ENCODE data around the gene RBCK1. TPM values are rescaled to one million over a fixed set of nuclear protein-coding genes. Genes with fewer than 3 reads are reported as not detected.

Gene RBCK1
- total RNA-seq, 1 donor from 2014 or later = 100 TPM

DNA sequence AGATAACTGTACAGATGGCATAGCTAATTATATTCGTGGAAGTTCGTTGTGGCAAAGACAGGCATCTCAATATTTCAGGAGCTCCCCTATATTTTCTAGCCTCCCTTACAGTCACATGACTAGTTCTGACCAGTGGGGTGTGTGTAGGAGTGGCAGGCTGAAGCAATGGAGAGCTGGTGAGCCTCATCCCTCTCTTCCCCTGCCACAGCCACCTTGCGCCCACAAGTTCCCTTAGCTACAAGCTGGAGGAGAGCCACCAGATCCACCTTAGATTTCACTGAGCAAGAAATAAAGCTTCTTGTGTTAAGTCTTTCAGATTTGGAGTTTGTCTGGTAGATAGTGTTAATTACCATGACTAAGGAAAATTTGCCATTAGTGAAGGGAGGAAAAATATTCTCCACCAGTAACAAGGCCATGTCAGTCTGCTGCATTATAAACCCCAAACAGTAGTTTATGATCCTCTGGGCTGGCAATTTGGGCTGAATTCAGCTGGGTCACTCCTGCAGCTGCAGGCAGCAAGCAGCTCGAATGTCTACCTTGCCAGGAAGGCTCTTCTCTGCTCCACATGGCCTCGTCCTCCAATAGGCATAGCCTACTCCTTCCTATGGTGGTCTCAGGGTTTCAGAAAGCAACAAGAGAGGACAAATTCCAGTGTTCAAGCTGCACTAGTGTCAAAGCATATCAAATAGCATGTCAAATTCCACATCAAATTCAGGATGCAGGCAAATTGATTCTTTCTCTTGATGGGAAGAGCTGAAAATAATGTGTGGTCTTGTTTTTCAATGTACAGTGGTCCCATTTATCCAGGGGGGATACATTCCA is 7.4 kb upstream of the RBCK1 start:
- H3K4me1 Mint-ChIP-seq = peaks cover 14% of the 10 kb centered on the region
- peaks cover 24% of the 10 kb centered on the region for H3K36me3 Mint-ChIP-seq (ENCODE audit: low read depth)
- H3K4me3 Mint-ChIP-seq = no peak overlapping the region
- intact Hi-C loops (cut with micrococcal nuclease) = no loop called here
- DNase-seq (no peak), ATAC-seq (ENCODE audit: low read depth) (no peak)
- ChIA-PET CTCF (no interaction called here), POLR2A (no interaction called here)
- H3K27ac Mint-ChIP-seq = no peak overlapping the region
- no peaks in the 10 kb centered on the region for H3K27me3 Mint-ChIP-seq
- H3K9me3 Mint-ChIP-seq = peaks cover 3% of the 10 kb centered on the region
- TF ChIP-seq, protein P1, sequence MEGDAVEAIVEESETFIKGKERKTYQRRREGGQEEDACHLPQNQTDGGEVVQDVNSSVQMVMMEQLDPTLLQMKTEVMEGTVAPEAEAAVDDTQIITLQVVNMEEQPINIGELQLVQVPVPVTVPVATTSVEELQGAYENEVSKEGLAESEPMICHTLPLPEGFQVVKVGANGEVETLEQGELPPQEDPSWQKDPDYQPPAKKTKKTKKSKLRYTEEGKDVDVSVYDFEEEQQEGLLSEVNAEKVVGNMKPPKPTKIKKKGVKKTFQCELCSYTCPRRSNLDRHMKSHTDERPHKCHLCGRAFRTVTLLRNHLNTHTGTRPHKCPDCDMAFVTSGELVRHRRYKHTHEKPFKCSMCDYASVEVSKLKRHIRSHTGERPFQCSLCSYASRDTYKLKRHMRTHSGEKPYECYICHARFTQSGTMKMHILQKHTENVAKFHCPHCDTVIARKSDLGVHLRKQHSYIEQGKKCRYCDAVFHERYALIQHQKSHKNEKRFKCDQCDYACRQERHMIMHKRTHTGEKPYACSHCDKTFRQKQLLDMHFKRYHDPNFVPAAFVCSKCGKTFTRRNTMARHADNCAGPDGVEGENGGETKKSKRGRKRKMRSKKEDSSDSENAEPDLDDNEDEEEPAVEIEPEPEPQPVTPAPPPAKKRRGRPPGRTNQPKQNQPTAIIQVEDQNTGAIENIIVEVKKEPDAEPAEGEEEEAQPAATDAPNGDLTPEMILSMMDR (IDR thresholded peaks at IDR 0.05) = no peak

DNA sequence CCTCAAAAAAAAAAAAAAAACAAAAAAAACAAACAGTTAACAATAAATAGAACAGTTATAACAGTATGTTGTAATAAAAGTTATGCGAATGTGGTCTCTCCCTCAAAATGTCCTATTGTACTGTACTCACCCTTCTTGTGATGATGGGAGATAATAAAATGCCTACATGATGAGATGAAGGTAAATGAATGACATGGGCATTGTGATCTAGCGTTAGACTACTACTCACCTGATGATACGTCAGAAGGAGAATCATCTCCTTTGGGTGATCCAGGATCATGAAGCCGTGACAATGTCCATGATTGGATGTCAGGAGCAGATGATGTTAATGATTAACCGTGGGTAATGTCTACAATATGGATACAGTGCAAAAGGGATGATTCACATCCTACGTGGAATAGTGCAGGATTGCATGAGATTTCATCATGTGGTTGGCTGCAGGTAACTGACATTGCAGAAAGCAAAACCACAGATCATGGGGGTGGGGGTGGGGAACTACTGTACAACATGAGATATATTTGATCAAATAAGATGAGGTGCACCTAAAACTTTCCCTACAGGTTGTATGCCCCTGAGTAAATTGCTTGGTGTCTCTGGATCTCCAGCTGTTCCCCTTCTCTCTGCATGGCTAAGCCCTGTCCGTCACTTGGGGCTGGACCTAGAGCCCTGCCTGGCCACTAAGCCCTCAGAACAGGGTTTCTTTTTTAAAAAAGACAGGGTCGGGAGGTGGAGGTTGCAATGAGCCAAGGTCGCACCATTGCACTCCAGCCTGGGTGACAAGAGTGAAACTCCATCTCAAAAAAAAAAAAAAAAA is 6.2 kb upstream of the RBCK1 start:
- Mint-ChIP-seq H3K4me3 (no peak overlapping the region), H3K9me3 (peaks cover 3% of the 10 kb centered on the region), H3K36me3 (ENCODE audit: low read depth) (peaks cover 13% of the 10 kb centered on the region), H3K27me3 (no peaks in the 10 kb centered on the region), H3K4me1 (peaks cover 18% of the 10 kb centered on the region), H3K27ac (no peak overlapping the region)
- ATAC-seq (ENCODE audit: low read depth) (no peak), DNase-seq (no peak)
- POLR2A ChIA-PET = interaction anchor here (1.2 kb wide), 1 partner anchor 21 kb away, joined by 4 read pairs; the partner anchor contains the start of gene TRIB3
- intact Hi-C loops (cut with micrococcal nuclease) = no loop called here
- TF ChIP-seq, protein P1 (IDR thresholded peaks at IDR 0.05) = no peak
- CTCF ChIA-PET = no interaction called here

DNA sequence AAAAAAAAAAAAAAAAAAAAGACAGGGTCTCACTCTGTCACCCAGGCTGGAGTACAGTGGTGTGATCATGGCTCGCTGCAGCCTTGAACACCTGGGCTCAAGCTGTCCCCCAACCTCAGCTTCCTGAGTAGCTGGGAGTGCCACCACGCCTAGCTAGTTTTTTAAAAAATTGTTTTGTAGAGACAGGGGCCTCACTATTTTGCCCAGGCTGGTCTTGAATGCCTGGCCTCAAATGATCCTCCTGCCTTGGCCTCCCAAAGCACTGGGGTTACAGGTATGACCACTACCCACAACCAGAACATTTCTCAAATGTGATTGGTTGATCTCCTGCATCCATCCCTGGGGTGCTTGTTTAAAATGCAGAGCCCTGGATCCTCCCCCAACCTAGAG is 5.6 kb upstream of the RBCK1 start:
- CTCF ChIA-PET = no interaction called here
- H3K4me3 Mint-ChIP-seq = no peak overlapping the region
- peaks cover 3% of the 10 kb centered on the region for H3K9me3 Mint-ChIP-seq
- peaks cover 9% of the 10 kb centered on the region for H3K36me3 Mint-ChIP-seq (ENCODE audit: low read depth)
- no peak overlapping the region for H3K27ac Mint-ChIP-seq
- ATAC-seq (ENCODE audit: low read depth) = no peak
- H3K27me3 Mint-ChIP-seq = no peaks in the 10 kb centered on the region
- TF ChIP-seq, protein P1 (IDR thresholded peaks at IDR 0.05) = no peak
- peaks cover 23% of the 10 kb centered on the region for H3K4me1 Mint-ChIP-seq
- POLR2A ChIA-PET = interaction anchor here (1.2 kb wide), 1 partner anchor 22 kb away, joined by 4 read pairs; the partner anchor contains the start of gene TRIB3
- intact Hi-C loops (cut with micrococcal nuclease) = no loop called here
- no peak for DNase-seq

DNA sequence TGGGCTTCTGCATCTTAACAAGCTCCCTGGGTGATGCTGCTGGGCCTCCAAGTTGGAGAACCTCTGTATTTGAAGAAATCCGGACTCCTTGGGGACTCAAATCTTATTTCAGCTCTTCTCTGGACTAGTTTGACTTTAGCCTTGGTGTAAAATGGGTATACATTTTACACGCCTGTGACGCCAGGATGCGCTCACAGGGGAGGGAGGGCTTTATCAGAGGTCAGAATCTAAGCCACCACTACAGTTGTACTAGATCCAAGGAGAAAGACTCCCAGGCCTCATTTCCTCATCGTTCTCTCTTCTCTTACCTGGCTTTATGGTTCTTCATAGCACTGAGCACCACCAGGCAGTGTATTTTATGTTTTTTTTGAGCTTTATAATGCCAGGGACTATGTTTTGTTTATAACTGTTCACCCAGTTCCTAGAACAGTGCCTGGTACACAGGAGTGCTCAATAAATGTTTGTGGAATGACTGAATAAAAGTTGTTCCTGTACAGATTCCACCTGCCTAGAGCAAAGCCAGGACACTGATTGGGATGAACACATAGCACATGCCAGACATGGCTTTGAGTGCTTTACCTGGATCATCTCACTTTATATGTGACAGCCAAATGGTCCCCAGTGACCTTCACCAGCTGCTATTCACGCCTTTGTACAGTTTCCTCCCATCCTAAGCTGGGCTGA is 5.1 kb upstream of the RBCK1 start:
- Mint-ChIP-seq H3K27ac (no peak overlapping the region), H3K27me3 (no peaks in the 10 kb centered on the region), H3K4me3 (no peak overlapping the region), H3K4me1 (peaks cover 23% of the 10 kb centered on the region), H3K36me3 (ENCODE audit: low read depth) (peaks cover 3% of the 10 kb centered on the region), H3K9me3 (peaks cover 3% of the 10 kb centered on the region)
- ATAC-seq (ENCODE audit: low read depth) (no peak), DNase-seq (no peak)
- intact Hi-C loops (cut with micrococcal nuclease) = no loop called here
- CTCF ChIA-PET = no interaction called here
- POLR2A ChIA-PET = interaction anchor here (1.2 kb wide), 1 partner anchor 22 kb away, joined by 4 read pairs; the partner anchor contains the start of gene TRIB3
- TF ChIP-seq, protein P1 (IDR thresholded peaks at IDR 0.05) = no peak

Data from activated B cell treated with CpG ODN at 0.5 μM for 24 hours (primary cell).